OCI-LY3 (cell line): ENCODE results near the gene NSD1.

Experiments used
- CTCF ChIP-seq: fragments of 200-600, 300-600 bp; sonication (generic); IDR thresholded peaks from 2 replicates; pipeline ENCODE4 v1.5.1; 2014; ENCODE audit warnings: antibody characterized with exemption, low read length, low read depth
- EZH2phosphoT487 ChIP-seq: fragments of 200-600 bp; shearing (Covaris generic); IDR thresholded peaks from 2 replicates; pipeline ENCODE4 v1.6.1; 2018; ENCODE audit warnings: antibody characterized with exemption, mixed run types, low read depth

- TF ChIP-seq CTCF (no peak), EZH2phosphoT487 (no peak)
Measured at GRCh38 chr5:177295924-177296323, 162.4 kb downstream of the NSD1 start.
